ENCODE measurements around the gene RBCK1.
"Not testable (repeated sequence)": the region's sequence is repeated elsewhere in the genome, so short reads cannot be mapped to it uniquely, and the experiment has no call there.

RBCK1 gene

DNA sequence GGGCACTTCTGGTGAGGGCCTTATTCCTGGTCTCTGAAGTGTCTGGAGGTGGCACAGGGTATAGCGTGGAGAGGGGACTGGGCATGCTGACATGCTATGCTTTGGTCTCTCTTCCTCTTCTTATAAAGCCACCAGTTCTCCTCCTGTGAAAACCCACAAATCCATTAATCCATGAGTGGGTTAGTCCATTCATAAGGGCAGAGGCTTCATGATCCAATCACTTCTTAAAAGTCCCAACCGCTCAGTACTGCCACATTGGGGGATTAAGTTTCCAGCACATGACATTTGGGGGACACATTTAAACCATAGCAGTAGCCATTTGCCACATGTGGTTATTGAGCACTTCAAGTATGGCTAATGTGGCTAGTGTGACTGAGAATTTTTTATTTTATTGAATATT lies 31.3 kb upstream of the RBCK1 start:
- no peak for DNase-seq

DNA sequence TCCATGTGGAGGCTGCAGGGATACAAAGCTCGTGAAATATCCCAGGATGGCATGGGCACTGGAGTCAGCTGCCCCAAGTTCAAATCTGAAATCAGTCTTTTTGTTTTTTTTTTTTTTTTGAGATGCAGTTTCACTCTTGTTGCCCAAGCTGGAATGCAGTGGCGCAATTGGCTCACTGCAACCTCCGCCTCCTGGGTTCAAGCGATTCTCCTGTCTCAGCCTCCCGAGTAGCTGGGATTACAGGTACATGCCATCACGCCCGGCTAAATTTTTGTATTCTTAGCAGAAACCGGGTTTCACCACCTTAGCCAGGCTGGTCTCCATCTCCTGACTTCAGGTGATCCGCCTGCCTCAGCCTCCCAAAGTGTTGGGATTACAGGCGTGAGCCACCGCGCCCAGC lies 30.5 kb upstream of the RBCK1 start:
- DNase-seq: not testable (repeated sequence)

DNA sequence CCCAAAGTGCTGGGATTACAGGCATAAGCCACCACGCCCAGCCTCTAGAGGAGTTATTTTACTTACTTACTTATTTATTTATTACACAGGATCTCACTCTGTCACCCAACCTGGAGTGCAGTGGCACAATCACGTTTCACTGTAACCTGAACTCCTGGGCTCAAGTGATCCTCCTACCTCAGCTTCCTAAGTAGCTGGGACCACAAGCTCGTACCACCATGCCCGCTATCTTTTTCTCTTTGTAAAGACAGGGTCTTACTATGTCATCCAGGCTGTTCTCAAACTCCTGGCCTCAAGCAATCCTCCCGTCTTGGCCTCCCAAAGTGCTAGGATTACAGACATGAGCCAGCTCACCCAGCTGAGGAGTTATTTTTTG lies 29.1 kb upstream of the RBCK1 start:
- no peak for DNase-seq

DNA sequence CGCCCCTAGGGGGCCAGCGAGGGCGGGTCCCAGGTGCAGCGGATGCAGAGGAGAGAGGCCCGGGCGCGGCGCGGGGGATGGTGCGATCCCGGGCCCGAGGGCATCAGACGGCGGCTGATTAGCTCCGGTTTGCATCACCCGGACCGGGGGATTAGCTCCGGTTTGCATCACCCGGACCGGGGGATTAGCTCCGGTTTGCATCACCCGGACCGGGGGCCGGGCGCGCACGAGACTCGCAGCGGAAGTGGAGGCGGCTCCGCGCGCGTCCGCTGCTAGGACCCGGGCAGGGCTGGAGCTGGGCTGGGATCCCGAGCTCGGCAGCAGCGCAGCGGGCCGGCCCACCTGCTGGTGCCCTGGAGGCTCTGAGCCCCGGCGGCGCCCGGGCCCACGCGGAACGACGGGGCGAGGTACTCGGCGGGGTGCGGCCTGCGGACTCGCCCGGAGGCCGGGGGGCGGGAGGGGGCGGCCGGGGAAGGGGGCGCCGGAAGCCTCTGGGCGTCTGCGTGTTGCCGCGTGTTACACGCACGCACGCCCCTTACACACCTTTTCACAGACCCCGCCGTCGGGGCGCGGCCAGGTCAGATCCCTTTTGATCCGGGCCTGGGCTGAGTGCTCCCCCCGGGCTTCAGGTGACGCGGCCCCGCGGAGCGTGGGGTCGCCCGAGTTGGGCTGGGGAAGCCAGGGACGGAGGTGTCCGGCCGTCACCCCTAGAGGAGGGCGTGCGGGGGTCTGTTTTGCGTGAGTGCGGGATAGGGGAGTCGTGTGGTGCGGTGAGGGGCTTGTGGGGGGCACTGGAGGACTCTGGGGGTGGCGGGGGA lies 27.1 kb upstream of the RBCK1 start:
- peak; percentile 56 for DNase-seq

DNA sequence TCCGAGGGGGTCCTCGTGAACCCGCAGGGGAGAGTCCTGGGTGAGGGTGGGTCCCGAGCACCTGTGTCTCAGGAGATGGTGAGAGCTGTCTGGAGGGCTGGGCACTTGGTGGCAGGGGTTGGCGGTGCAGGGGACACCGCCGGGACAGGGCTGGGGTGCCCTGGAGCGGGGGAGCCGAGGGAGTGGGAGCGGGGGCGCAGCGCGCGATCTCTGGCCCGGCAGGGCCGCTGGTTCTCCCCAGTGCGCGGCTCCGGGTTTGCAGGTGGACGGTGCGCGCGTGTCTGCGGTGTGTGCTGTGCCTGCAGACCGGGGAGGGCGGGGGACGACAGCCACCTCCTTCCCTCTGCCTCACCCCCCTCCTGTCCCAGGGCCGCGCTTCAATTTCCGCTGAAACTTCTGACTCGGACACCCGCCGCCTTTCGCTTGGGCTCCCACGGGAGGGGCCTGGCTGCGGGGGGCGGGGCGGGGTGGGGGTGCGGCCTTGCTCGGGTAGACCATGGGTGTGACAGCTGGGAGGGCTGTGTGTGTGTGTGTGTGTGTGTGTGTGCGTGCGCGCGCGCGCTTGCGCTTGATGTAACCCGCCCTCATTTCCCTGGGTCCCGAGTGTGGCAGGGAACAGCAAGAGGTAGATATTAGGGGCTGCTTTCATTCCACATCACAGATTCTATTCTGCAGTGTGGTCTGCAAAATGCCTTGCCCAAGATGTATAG lies 26.4 kb upstream of the RBCK1 start:
- DNase-seq: peak; percentile 73

DNA sequence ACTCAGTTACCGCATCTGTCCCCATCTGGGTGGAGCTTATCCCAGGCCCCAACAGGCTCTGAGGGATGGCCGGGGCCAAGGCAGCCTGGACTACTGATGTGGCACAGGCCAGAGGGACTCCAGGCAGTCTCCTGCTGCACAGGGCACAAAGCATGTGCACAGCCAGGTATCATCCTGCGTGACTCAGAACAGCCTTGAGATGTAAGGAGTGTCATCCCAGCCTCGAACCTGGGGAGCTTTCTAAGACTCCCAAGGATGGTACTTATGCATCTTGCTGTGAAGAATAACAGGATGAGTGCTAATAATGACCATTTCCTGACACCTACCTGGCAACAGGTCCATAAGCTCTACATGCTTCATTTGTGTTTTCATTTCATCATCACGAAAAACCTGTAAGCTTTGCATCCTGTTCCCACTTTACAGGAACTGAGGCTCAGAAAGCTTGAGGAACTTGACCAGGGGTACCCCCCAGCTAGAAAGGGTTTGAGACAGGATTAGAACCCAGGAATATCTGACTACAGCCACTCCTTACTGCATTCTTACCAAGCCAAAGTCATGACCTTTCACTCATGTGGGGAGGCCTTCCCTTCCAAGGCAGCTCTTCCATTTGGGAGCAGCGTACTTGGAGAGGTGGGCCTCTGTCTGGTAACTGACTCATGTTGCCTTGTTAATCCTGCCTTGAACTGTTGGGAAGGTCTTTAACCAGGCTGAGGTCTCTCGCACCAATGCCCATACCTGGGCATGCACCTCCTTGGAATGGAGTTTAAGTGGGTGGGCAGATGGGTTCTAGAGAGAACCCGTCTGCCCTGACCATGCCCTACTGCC lies 25.6 kb upstream of the RBCK1 start:
- DNase-seq: no peak

DNA sequence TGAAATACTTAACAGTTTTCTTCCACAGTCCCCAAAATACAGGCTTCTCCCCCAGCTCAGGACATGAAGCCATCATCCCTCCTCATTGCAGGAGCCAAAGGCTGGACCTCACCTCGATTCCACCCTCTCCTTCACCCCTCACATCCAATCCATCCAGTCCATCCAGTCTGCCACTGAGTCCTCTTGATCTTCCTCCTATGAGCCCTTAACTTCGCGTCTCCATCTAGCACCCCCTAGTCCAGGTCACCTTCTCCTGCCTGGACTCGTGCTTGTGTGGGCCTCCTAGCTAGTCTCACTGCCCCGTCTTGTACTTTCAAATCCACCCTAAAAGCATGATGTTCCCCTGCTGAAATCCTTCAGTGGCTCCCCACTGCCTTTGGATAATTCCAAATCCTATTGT lies 24.2 kb upstream of the RBCK1 start:
- DNase-seq: no peak

DNA sequence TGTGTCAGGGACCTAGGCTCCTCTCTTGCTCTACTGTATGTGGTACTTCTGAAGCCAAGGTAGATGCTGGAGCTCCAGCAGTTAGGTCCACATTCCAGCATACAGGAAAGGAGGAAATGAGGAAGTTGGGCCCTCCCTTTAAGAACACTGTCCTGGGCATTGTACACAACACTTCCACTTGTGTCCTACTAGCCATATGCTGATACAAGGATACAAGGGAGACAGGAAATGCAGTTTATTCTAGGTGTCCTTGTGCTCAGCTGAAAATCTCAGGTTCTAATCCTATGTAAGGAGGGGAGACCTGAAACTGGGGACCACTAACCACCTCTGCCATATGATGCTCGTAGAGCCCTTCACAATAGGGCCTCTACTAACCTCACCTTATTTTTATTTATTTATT lies 23.4 kb upstream of the RBCK1 start:
- no peak for DNase-seq

DNA sequence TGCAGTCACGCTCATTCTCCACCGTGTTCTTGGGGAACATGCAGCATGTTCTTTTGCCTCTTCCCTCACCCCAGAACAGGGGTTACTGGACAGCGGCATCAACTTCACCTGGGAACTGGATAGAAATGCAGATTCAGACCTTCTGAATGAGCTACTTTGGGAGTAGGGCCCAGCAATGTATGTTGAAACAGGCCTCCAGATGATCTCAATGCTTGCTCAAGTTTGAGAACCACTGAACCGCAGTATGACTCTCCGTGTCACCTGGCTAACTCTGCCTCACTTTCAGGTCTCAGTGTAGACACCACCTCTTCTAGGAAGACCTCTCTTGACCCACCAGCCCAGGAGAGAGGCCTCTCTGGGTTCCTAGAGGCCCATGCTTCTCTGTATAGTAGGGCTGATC lies 22.7 kb upstream of the RBCK1 start:
- no peak for DNase-seq

DNA sequence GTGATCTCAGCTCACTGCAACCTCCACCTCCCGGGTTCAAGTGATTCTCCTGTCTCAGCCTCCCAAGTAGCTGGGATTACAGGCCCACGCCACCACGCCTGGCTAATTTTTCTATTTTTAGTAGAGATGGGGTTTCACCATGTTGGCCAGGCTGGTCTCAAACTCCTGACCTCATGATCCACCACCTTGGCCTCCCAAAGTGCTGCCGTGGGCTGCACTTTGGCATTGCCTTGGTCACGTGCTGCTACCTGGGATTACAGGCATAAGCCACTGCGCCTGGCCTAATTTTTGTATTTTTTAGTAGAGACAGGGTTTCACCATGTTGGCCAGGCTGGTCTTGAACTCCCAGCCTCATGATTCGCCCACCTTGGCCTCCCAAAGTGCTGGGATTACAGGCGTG lies 21.5 kb upstream of the RBCK1 start:
- DNase-seq: not testable (repeated sequence)

DNA sequence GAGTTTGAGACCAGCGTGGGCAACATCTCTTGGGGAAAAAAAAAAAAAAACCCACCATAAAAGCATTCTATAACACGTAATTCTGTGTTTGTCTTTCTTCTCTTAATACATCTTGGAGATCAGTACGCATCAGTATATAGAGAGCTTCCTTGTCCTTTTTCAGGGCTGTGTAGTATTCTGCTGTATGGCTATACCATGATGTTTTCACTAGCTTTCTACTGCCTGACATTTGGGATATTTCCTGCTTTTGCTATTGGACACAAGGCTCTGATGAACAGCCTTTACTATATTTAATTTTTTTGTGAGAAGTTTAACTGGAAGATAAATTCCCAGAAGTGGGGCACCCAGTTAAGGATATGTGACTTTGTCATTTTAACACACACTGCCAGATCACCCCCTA lies 20.6 kb upstream of the RBCK1 start:
- DNase-seq: no peak

DNA sequence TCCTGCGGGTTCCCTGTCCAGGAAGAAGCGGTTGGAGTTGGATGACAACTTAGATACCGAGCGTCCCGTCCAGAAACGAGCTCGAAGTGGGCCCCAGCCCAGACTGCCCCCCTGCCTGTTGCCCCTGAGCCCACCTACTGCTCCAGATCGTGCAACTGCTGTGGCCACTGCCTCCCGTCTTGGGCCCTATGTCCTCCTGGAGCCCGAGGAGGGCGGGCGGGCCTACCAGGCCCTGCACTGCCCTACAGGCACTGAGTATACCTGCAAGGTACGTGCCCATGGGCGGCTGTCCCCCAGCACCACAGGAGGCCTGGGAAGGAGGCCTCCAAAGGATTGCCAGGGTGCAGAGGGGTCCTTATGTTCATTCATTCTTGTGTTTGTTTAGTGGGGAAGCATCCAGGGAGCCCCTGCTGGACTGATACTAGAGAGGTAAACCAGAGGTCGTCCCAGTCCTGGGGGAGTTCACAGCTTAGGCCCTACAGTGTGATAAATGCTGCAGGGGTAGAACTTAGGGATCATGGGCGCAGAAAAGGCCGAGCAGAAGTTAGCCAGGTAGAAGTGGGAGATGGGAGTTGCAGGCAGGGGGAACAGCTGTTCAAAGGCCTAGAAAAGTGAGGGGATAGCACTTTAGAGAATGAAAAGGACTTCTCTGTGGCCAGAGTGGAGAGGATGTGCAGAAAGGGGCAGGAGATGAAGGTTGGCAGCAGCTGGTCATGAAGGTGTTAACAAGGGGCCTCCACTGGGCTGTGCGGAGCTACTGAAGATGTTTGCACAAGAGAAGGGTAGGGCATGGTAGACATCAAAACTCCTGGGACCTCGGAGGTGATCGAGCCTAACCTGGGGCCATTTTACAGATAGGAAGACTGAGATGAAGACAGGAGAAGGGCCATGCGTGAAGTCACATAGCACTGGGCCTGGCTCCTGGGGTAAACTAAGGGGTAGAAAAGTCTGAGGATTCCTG lies 19.8 kb upstream of the RBCK1 start:
- no peak for DNase-seq

DNA sequence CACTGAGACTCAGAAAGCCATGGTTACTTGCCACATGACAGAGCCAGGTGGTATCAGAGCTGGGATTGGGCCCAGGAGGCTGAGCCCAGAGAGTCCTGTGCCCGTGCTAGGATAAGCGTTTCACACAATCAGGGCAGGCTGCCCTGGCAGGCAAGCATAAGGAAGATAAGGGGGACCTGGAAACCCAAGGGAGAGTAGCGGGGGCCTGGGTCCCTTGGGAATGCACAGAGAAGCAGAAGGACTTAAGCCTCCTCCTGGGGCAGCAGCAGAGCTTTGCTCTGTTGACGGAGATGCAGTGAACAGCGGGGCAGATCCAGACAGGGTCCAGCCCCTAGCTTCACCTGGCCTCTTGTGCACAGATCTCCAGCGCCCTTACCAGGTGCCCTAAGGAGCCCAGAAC lies 18.9 kb upstream of the RBCK1 start:
- DNase-seq: no peak

DNA sequence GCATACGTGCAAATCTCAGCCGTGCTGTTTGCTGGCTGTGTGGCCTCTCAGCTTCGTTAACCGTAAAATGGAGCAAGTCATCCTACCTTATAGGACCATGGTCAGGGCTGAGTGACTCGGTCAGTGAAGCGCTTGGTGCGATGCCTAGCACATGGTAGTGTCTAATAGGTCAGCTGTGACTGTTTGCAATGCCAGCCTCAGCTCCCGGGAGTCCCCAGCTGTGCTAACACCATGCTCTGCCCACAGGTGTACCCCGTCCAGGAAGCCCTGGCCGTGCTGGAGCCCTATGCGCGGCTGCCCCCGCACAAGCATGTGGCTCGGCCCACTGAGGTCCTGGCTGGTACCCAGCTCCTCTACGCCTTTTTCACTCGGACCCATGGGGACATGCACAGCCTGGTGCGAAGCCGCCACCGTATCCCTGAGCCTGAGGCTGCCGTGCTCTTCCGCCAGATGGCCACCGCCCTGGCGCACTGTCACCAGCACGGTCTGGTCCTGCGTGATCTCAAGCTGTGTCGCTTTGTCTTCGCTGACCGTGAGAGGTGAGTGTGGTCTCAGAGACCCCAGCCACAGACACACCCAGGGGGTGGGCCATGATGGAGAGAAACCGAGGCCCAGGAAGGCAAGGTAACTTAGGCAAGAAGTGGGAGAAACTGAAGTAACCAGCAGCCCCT lies 16.9 kb upstream of the RBCK1 start:
- DNase-seq: no peak

DNA sequence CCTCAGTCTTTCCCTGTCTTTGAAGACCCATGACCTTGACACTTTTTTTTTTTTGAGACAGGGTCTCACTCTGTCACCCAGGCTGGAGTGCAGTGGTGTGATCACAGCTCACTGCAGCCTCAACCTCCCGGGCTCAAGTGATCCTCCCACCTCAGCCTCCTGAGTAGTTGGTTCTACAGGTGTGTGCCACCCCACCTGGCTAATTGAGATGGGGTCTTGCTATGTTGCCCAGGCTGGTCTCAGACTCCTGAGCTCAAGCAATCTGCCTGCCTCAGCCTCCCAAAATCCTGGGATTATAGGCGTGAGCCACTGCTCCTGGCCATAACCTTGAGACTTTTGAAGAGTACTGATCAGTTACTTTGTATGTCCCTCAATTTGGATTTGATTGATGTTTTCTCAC lies 14.8 kb upstream of the RBCK1 start:
- DNase-seq: not testable (repeated sequence)

DNA sequence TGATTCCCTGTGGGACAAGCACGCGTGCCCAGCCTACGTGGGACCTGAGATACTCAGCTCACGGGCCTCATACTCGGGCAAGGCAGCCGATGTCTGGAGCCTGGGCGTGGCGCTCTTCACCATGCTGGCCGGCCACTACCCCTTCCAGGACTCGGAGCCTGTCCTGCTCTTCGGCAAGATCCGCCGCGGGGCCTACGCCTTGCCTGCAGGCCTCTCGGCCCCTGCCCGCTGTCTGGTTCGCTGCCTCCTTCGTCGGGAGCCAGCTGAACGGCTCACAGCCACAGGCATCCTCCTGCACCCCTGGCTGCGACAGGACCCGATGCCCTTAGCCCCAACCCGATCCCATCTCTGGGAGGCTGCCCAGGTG lies 11.9 kb upstream of the RBCK1 start:
- DNase-seq: no peak

DNA sequence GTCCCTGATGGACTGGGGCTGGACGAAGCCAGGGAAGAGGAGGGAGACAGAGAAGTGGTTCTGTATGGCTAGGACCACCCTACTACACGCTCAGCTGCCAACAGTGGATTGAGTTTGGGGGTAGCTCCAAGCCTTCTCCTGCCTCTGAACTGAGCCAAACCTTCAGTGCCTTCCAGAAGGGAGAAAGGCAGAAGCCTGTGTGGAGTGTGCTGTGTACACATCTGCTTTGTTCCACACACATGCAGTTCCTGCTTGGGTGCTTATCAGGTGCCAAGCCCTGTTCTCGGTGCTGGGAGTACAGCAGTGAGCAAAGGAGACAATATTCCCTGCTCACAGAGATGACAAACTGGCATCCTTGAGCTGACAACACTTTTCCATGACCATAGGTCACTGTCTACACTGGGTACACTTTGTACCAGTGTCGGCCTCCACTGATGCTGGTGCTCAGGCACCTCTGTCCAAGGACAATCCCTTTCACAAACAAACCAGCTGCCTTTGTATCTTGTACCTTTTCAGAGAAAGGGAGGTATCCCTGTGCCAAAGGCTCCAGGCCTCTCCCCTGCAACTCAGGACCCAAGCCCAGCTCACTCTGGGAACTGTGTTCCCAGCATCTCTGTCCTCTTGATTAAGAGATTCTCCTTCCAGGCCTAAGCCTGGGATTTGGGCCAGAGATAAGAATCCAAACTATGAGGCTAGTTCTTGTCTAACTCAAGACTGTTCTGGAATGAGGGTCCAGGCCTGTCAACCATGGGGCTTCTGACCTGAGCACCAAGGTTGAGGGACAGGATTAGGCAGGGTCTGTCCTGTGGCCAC lies 11.3 kb upstream of the RBCK1 start:
- DNase-seq: no peak

DNA sequence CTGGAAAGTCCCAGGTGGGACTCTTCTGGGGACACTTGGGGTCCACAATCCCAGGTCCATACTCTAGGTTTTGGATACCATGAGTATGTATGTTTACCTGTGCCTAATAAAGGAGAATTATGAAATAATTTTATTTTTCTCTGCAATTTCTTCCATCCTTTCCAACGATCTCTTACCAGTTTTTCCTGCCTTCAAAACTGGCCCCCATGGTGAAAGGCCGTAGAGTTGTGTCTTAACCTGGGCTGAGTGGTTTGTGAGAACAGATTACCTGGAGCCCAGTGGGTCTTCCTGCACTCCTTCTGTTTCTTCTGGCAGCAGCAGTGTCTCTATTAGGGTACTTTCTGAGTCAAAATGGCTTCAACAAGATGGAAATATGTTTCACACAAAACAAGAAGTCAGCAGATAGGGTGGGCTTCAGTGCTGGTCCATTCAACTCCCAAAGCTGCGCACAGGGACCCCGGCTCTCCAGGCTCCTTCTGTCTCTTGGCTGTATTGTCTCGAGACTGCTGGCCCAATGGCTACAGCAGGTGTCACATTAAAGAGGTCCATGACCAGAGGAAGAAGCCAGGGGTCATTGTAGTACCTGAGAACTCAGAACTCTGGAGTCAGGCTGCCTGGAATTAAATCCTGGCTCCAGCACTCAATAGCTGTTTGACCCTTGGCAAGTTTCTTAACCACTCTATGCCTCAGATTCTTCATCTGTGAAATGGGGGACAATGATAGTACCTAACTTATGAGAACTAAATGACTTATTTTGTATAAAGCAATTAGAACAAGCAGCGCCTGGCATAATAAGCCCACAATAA lies 10.5 kb upstream of the RBCK1 start:
- DNase-seq: no peak

DNA sequence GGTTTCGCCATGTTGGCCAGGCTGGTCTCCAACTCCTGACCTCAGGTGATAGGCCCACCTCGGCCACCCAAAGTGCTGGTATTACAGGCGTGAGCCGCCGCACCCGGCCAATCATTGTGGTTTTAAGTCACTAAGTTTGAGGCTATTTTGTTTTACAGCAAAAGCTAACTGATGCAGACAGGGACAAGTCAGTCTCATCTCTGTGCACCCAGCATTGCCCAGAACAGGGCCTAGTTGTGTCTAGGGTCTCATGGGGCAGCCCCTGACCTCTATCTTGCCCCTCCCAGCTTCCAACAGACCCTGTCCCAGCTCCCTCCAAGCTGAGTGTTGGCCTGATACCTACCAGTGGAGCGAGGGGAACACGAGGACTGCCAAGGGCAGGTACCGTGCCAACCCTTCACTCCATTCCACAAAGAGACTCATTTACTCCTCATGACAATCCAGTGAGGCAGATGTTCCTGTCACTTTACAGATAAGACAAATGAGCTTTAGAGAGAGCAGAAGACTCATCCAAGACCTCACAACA lies 8.9 kb upstream of the RBCK1 start:
- DNase-seq: no peak

DNA sequence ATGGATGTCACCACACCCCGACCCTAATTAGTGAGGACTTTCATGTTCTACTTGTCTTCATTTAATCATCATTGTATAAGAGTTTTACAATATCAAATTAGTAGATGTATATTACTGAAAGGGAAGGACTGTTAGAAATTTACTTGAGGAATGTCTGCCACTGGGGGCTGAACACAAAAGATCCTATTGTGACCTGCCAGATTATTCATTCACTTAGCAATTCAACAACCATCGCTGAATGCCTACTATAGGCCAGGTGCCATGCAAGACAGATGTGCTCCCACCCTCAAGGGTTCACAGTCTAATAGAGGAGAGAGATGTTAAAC lies 8.0 kb upstream of the RBCK1 start:
- DNase-seq: no peak

Data from activated effector memory CD4-positive, alpha-beta T cell treated with Interleukin-2 at 50 U/mL for 16 hours (primary cell).